OCI-LY3 (cell line): ENCODE data around the gene LCE5A.

ENCODE experiments used
- H2AFZ ChIP-seq: fragments of 200-600, 300-600 bp; shearing (Covaris generic); 2 replicates; pipeline ENCODE4 v1.6.0; 2014; ENCODE audit warnings: antibody characterized with exemption, low read depth, low read length
- H3K27ac ChIP-seq: fragments of 200-600, 300-600 bp; sonication (generic); 2 replicates; pipeline ENCODE4 v1.5.1; 2014; ENCODE audit warnings: mild to moderate bottlenecking, low read length, moderate library complexity, mixed read lengths
- H3K27me3 ChIP-seq: fragments of 200-600, 300-600 bp; sonication (generic); 2 replicates; pipeline ENCODE4 v1.6.1; 2014; ENCODE audit warnings: low read depth, low read length, mixed read lengths
- H3K36me3 ChIP-seq: fragments of 200-600, 300-600 bp; sonication (generic); replicated peaks from 2 replicates; pipeline ENCODE3; 2014; ENCODE audit warnings: low read depth, low read length, mixed read lengths
- H3K4me1 ChIP-seq: fragments of 300-600, 200-600 bp; sonication (generic); 2 replicates; pipeline ENCODE4 v1.6.1; 2014; ENCODE audit warnings: low read length, mixed read lengths
- H3K4me2 ChIP-seq: fragments of 200-600, 300-600 bp; sonication (generic); 2 replicates; pipeline ENCODE4 v1.6.1; 2014; ENCODE audit warnings: low read length, mixed read lengths
- H3K4me3 ChIP-seq: fragments of 300-600, 200-600 bp; sonication (generic); 2 replicates; pipeline ENCODE4 v1.5.1; 2014; ENCODE audit warnings: antibody characterized with exemption, mild to moderate bottlenecking, low read length, moderate library complexity
- H3K79me2 ChIP-seq: fragments of 300-600, 200-600 bp; shearing (Covaris generic); 2 replicates; pipeline ENCODE4 v1.6.1; 2014; ENCODE audit warnings: mild to moderate bottlenecking, low read length, mixed read lengths
- H3K9ac ChIP-seq: fragments of 300-600, 200-600 bp; shearing (Covaris generic); 2 replicates; pipeline ENCODE4 v1.6.0; 2014; ENCODE audit warnings: mild to moderate bottlenecking, low read length, moderate library complexity
- H3K9me3 ChIP-seq: fragments of 200-600, 300-600 bp; shearing (Covaris generic); 2 replicates; pipeline ENCODE4 v1.6.1; 2014; ENCODE audit warnings: low read length, mixed read lengths; ENCODE audit not compliant: insufficient read depth
- H4K20me1 ChIP-seq: fragments of 200-600, 300-600 bp; sonication (generic); 2 replicates; pipeline ENCODE4 v1.6.1; 2016; ENCODE audit warnings: low read length, mixed read lengths; ENCODE audit not compliant: insufficient read depth
- EZH2phosphoT487 ChIP-seq: fragments of 200-600 bp; shearing (Covaris generic); IDR thresholded peaks from 2 replicates; pipeline ENCODE4 v1.6.1; 2018; ENCODE audit warnings: antibody characterized with exemption, mixed run types, low read depth
- TF ChIP-seq, protein P1 (sequence below): fragments of 200-600, 300-600 bp; sonication (generic); IDR thresholded peaks from 2 replicates; pipeline ENCODE4 v1.5.1; 2014; ENCODE audit warnings: antibody characterized with exemption, low read length, low read depth

The LCE5A gene

DNA sequence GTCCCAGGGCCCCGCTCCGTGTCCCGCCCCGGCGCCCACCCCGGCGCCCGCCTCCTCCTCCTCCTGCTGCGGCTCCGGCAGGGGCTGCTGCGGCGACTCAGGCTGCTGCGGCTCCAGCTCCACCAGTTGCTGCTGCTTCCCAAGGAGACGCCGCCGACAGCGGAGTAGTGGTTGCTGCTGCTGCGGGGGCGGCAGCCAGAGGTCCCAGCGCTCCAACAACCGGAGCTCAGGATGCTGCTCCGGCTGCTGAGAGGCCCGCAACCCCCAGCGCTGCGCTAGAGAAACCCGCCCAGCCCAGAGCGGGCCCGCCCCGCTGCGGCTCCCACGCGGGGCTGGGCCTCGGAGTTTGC, 4.8 kb downstream of the LCE5A start:
- Histone ChIP-seq H3K9ac (no peak overlapping the region), H3K9me3 (no peaks in the 10 kb centered on the region), H3K4me1 (no peaks in the 10 kb centered on the region), H3K4me2 (no peak overlapping the region), H4K20me1 (no peaks in the 10 kb centered on the region), H2AFZ (no peak overlapping the region), H3K27ac (no peak overlapping the region), H3K36me3 (no peaks in the 10 kb centered on the region), H3K4me3 (no peak overlapping the region), H3K27me3 (peaks cover 15% of the 10 kb centered on the region), H3K79me2 (no peaks in the 10 kb centered on the region)
- TF ChIP-seq EZH2phosphoT487, result no peak
- TF ChIP-seq, protein P1, sequence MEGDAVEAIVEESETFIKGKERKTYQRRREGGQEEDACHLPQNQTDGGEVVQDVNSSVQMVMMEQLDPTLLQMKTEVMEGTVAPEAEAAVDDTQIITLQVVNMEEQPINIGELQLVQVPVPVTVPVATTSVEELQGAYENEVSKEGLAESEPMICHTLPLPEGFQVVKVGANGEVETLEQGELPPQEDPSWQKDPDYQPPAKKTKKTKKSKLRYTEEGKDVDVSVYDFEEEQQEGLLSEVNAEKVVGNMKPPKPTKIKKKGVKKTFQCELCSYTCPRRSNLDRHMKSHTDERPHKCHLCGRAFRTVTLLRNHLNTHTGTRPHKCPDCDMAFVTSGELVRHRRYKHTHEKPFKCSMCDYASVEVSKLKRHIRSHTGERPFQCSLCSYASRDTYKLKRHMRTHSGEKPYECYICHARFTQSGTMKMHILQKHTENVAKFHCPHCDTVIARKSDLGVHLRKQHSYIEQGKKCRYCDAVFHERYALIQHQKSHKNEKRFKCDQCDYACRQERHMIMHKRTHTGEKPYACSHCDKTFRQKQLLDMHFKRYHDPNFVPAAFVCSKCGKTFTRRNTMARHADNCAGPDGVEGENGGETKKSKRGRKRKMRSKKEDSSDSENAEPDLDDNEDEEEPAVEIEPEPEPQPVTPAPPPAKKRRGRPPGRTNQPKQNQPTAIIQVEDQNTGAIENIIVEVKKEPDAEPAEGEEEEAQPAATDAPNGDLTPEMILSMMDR, result no peak

DNA sequence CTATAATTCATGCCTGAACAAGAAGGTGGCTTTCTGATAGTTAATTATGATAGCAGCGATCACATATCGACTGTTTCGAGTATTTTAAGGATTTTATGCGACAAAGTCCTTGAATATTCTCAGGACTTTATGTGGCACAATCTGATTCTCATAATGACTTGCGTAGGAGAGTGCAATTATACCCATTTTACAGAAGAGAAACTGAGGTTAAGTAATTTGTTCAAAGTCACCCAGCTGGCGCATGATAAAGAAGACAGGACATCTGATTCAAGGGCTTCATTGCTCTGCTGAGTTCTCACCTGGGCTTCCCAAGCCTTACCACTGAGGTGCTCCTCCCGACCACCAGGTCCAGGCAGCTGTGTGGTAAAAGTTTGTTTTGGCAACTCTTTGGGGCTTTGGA, 5.5 kb downstream of the LCE5A start:
- H4K20me1 ChIP-seq, result no peaks in the 10 kb centered on the region
- no peak for TF ChIP-seq EZH2phosphoT487
- TF ChIP-seq, protein P1, result no peak
- H3K9ac ChIP-seq, result no peak overlapping the region
- no peak overlapping the region for H2AFZ ChIP-seq
- H3K4me3 ChIP-seq, result no peak overlapping the region
- H3K79me2 ChIP-seq, result no peaks in the 10 kb centered on the region
- H3K27me3 ChIP-seq, result peaks cover 15% of the 10 kb centered on the region
- no peaks in the 10 kb centered on the region for H3K36me3 ChIP-seq
- H3K9me3 ChIP-seq, result no peaks in the 10 kb centered on the region; the same call in 1 of the 2 replicates
- no peak overlapping the region for H3K4me2 ChIP-seq
- H3K27ac ChIP-seq, result no peak overlapping the region
- H3K4me1 ChIP-seq, result no peaks in the 10 kb centered on the region

DNA sequence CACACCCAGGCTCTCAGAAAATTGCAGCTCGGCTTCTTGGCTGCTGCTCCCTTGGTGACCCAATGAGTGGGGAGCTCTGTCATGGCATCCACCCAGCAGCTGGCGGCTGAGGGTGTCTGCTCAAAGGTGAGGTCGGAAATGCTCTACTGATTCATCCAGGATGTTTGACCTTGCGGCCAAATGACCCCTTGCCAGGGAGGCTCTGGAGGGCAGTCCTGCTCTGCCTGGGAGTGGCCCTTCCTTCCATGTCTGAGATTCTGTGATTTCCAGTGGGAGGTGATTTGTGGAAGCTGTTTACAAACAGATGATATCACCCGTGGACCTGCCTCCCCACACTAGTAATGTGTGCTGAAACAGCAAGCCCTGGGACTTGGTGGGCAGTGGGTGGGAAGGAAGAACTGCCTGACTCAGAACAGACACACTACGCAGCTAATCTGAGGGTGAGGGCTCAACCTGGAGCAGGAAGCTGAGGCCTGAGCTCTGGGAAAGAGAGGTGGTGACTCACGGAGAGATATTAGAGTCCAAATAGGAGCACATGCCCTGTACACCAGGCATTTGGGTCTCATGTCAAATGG, 6.7 kb downstream of the LCE5A start:
- H3K79me2 ChIP-seq, result no peaks in the 10 kb centered on the region
- no peak overlapping the region for H3K9ac ChIP-seq
- H3K4me2 ChIP-seq, result no peak overlapping the region
- no peaks in the 10 kb centered on the region for H4K20me1 ChIP-seq
- H3K4me1 ChIP-seq, result no peaks in the 10 kb centered on the region
- peaks cover 19% of the 10 kb centered on the region for H3K27me3 ChIP-seq
- H3K9me3 ChIP-seq, result no peaks in the 10 kb centered on the region; the same call in 1 of the 2 replicates
- no peaks in the 10 kb centered on the region for H3K36me3 ChIP-seq
- H3K27ac ChIP-seq, result no peak overlapping the region
- TF ChIP-seq, protein P1, result no peak
- TF ChIP-seq EZH2phosphoT487, result no peak
- no peak overlapping the region for H2AFZ ChIP-seq
- H3K4me3 ChIP-seq, result no peak overlapping the region

DNA sequence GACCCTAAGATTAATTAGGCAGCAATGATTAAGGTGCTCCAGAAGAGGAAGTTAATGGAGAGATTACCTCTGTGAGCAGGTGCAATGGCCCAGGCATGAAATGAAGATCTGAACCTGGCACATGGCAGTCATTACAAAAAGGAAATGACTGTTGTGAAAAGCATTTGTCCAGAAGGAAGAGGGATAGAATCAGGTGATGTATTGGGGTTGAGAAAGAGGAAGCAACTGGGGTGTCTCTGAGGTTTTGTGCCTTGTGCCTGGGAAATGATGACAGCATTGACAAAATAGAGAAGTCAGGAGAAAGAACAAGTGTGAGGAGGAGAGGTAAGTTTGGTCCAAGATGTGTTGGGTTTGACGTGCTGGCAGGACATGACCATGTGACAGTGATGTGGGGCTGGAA, 9.2 kb downstream of the LCE5A start:
- Histone ChIP-seq H3K27me3 (peaks cover 27% of the 10 kb centered on the region; the same call in 1 of the 2 replicates), H3K4me2 (no peak overlapping the region), H3K79me2 (no peaks in the 10 kb centered on the region)

More for the DNA sequence above, 9.2 kb downstream of the LCE5A start:
- H2AFZ ChIP-seq, result no peak overlapping the region
- H3K4me3 ChIP-seq, result no peak overlapping the region
- TF ChIP-seq EZH2phosphoT487, result no peak
- TF ChIP-seq, protein P1, result no peak
- no peak overlapping the region for H3K27ac ChIP-seq
- no peaks in the 10 kb centered on the region for H3K36me3 ChIP-seq
- no peaks in the 10 kb centered on the region for H4K20me1 ChIP-seq
- H3K9me3 ChIP-seq, result no peaks in the 10 kb centered on the region; the same call in 1 of the 2 replicates
- H3K9ac ChIP-seq, result no peak overlapping the region
- no peaks in the 10 kb centered on the region for H3K4me1 ChIP-seq
